ENCODE measurements around the gene RAB3D. TPM values are rescaled to one million over a fixed set of nuclear protein-coding genes. Genes with fewer than 3 reads are reported as not detected.

Gene RAB3D
- total and polyA plus RNA-seq, 5 donors from 2014 or later = 5.1 to 13.4 (median 6.5) TPM

- no peaks in the 10 kb centered on the region for H3K27me3 ChIP-seq (ENCODE audit: control insufficient read depth, insufficient read depth, low read length)
- Mint-ChIP-seq H3K4me3 (no peak overlapping the region), H3K27me3 (no peaks in the 10 kb centered on the region), H3K9me3 (no peaks in the 10 kb centered on the region), H3K27ac (no peak overlapping the region), H3K4me1 (no peaks in the 10 kb centered on the region), H3K36me3 (peaks cover 18% of the 10 kb centered on the region)
- no peak overlapping the region for H3K4me3 ChIP-seq (ENCODE audit: low read depth, low read length)
- no peak overlapping the region for H3K27ac ChIP-seq (ENCODE audit: insufficient read depth, low read length, poor library complexity, severe bottlenecking)
- H3K36me3 ChIP-seq (ENCODE audit: control insufficient read depth, insufficient read depth, low read length) = no peaks in the 10 kb centered on the region
- no peaks in the 10 kb centered on the region for H3K4me1 ChIP-seq (ENCODE audit: control insufficient read depth, insufficient read depth, low read length, poor library complexity, severe bottlenecking)
- no peak for ATAC-seq (ENCODE audit: low read depth in 2 of 2)
- H3K9me3 ChIP-seq (ENCODE audit: control insufficient read depth in 2 of 2, low read length in 2 of 2) = no peaks in the 10 kb centered on the region
- no peak for DNase-seq
Measured at GRCh38 chr19:11364296-11364904, 24.9 kb upstream of the RAB3D start.

- peaks cover 13% of the 10 kb centered on the region for H3K36me3 Mint-ChIP-seq
- no peaks in the 10 kb centered on the region for H3K27me3 ChIP-seq (ENCODE audit: control insufficient read depth, insufficient read depth, low read length)
- H3K36me3 ChIP-seq (ENCODE audit: control insufficient read depth, insufficient read depth, low read length) = no peaks in the 10 kb centered on the region
- H3K4me1 ChIP-seq (ENCODE audit: control insufficient read depth, insufficient read depth, low read length, poor library complexity, severe bottlenecking) = no peaks in the 10 kb centered on the region
- no peaks in the 10 kb centered on the region for H3K27me3 Mint-ChIP-seq
- DNase-seq (no peak), ATAC-seq (ENCODE audit: low read depth in 2 of 2) (no peak)
- H3K9me3 Mint-ChIP-seq = no peaks in the 10 kb centered on the region
- H3K4me3 Mint-ChIP-seq = no peak overlapping the region
- no peak overlapping the region for H3K4me3 ChIP-seq (ENCODE audit: low read depth, low read length)
- H3K27ac ChIP-seq (ENCODE audit: insufficient read depth, low read length, poor library complexity, severe bottlenecking) = no peak overlapping the region
- no peaks in the 10 kb centered on the region for H3K9me3 ChIP-seq (ENCODE audit: control insufficient read depth in 2 of 2, low read length in 2 of 2)
- no peaks in the 10 kb centered on the region for H3K4me1 Mint-ChIP-seq
- H3K27ac Mint-ChIP-seq = no peak overlapping the region
Measured at GRCh38 chr19:11363881-11364280, 24.4 kb upstream of the RAB3D start.

GRCh38 chr19:11361771-11362731 is 22.6 kb upstream of the RAB3D start:
- Histone ChIP-seq H3K9me3 (ENCODE audit: control insufficient read depth in 2 of 2, low read length in 2 of 2) (no peaks in the 10 kb centered on the region), H3K4me3 (ENCODE audit: low read depth, low read length) (no peak overlapping the region), H3K27ac (ENCODE audit: insufficient read depth, low read length, poor library complexity, severe bottlenecking) (no peak overlapping the region), H3K27me3 (ENCODE audit: control insufficient read depth, insufficient read depth, low read length) (no peaks in the 10 kb centered on the region), H3K4me1 (ENCODE audit: control insufficient read depth, insufficient read depth, low read length, poor library complexity, severe bottlenecking) (no peaks in the 10 kb centered on the region), H3K36me3 (ENCODE audit: control insufficient read depth, insufficient read depth, low read length) (no peaks in the 10 kb centered on the region)
- no peaks in the 10 kb centered on the region for H3K27me3 Mint-ChIP-seq
- DNase-seq (no peak), ATAC-seq (ENCODE audit: low read depth in 2 of 2) (no peak)
- no peak overlapping the region for H3K27ac Mint-ChIP-seq
- H3K4me1 Mint-ChIP-seq = peaks cover 0 to 2% (median 0%) of the 10 kb centered on the region in 4 donors
- no peaks in the 10 kb centered on the region for H3K9me3 Mint-ChIP-seq
- peaks cover 4% of the 10 kb centered on the region for H3K36me3 Mint-ChIP-seq
- H3K4me3 Mint-ChIP-seq = no peak overlapping the region

- ATAC-seq (ENCODE audit: low read depth in 2 of 2) = no peak
- Mint-ChIP-seq H3K36me3 (peaks cover 4% of the 10 kb centered on the region), H3K4me3 (no peak overlapping the region), H3K4me1 (peaks cover 0 to 7% (median 1%) of the 10 kb centered on the region in 4 donors), H3K27ac (no peak overlapping the region), H3K27me3 (no peaks in the 10 kb centered on the region), H3K9me3 (no peaks in the 10 kb centered on the region)
- no peaks in the 10 kb centered on the region for H3K27me3 ChIP-seq (ENCODE audit: control insufficient read depth, insufficient read depth, low read length)
- no peaks in the 10 kb centered on the region for H3K9me3 ChIP-seq (ENCODE audit: control insufficient read depth in 2 of 2, low read length in 2 of 2)
- no peaks in the 10 kb centered on the region for H3K4me1 ChIP-seq (ENCODE audit: control insufficient read depth, insufficient read depth, low read length, poor library complexity, severe bottlenecking)
- no peak for DNase-seq
- H3K27ac ChIP-seq (ENCODE audit: insufficient read depth, low read length, poor library complexity, severe bottlenecking) = no peak overlapping the region
- H3K36me3 ChIP-seq (ENCODE audit: control insufficient read depth, insufficient read depth, low read length) = no peaks in the 10 kb centered on the region
- H3K4me3 ChIP-seq (ENCODE audit: low read depth, low read length) = no peak overlapping the region
Measured at GRCh38 chr19:11361037-11361770, 21.7 kb upstream of the RAB3D start.

GRCh38 chr19:11359421-11359820 is 20.0 kb upstream of the RAB3D start:
- Histone ChIP-seq H3K9me3 (ENCODE audit: control insufficient read depth in 2 of 2, low read length in 2 of 2) (no peaks in the 10 kb centered on the region), H3K27ac (ENCODE audit: insufficient read depth, low read length, poor library complexity, severe bottlenecking) (no peak overlapping the region), H3K4me1 (ENCODE audit: control insufficient read depth, insufficient read depth, low read length, poor library complexity, severe bottlenecking) (peaks cover 6% of the 10 kb centered on the region), H3K4me3 (ENCODE audit: low read depth, low read length) (no peak overlapping the region), H3K36me3 (ENCODE audit: control insufficient read depth, insufficient read depth, low read length) (no peaks in the 10 kb centered on the region), H3K27me3 (ENCODE audit: control insufficient read depth, insufficient read depth, low read length) (no peaks in the 10 kb centered on the region)
- H3K27me3 Mint-ChIP-seq = no peaks in the 10 kb centered on the region
- H3K27ac Mint-ChIP-seq = peak overlapping the region in 1 of 3 donors; percentile 30
- DNase-seq = no peak
- H3K9me3 Mint-ChIP-seq = no peaks in the 10 kb centered on the region
- no peak for ATAC-seq (ENCODE audit: low read depth in 2 of 2)
- H3K4me1 Mint-ChIP-seq = peaks cover 0 to 20% (median 4%) of the 10 kb centered on the region in 4 donors
- H3K36me3 Mint-ChIP-seq = no peaks in the 10 kb centered on the region
- no peak overlapping the region for H3K4me3 Mint-ChIP-seq

GRCh38 chr19:11356676-11357550 is 17.5 kb upstream of the RAB3D start:
- peaks cover 0 to 20% (median 4%) of the 10 kb centered on the region in 4 donors for H3K4me1 Mint-ChIP-seq
- peak overlapping the region in 2 of 3 donors; percentile 69 to 90 for H3K27ac Mint-ChIP-seq

GRCh38 chr19:11356074-11356397 is 16.6 kb upstream of the RAB3D start:
- peak overlapping the region; percentile 68 for H3K4me3 ChIP-seq (ENCODE audit: low read depth, low read length)
- H3K4me1 Mint-ChIP-seq = peaks cover 0 to 20% (median 4%) of the 10 kb centered on the region in 4 donors
- H3K9me3 ChIP-seq (ENCODE audit: control insufficient read depth in 2 of 2, low read length in 2 of 2) = no peaks in the 10 kb centered on the region
- H3K27ac Mint-ChIP-seq = peak overlapping the region; percentile 83 to 94 (median 90)
- no peaks in the 10 kb centered on the region for H3K27me3 Mint-ChIP-seq
- H3K36me3 Mint-ChIP-seq = no peaks in the 10 kb centered on the region
- H3K4me3 Mint-ChIP-seq = peak overlapping the region in 3 of 4 donors; percentile 84 to 88 (median 86)
- no peak overlapping the region for H3K27ac ChIP-seq (ENCODE audit: insufficient read depth, low read length, poor library complexity, severe bottlenecking)
- H3K4me1 ChIP-seq (ENCODE audit: control insufficient read depth, insufficient read depth, low read length, poor library complexity, severe bottlenecking) = peaks cover 6% of the 10 kb centered on the region
- H3K9me3 Mint-ChIP-seq = no peaks in the 10 kb centered on the region
- ATAC-seq (ENCODE audit: low read depth in 2 of 2) = no peak
- DNase-seq = no peak
- H3K36me3 ChIP-seq (ENCODE audit: control insufficient read depth, insufficient read depth, low read length) = no peaks in the 10 kb centered on the region
- no peaks in the 10 kb centered on the region for H3K27me3 ChIP-seq (ENCODE audit: control insufficient read depth, insufficient read depth, low read length)

More at GRCh38 chr19:11356676-11357550, 17.5 kb upstream of the RAB3D start:
- Histone ChIP-seq H3K4me1 (ENCODE audit: control insufficient read depth, insufficient read depth, low read length, poor library complexity, severe bottlenecking) (peaks cover 6% of the 10 kb centered on the region), H3K36me3 (ENCODE audit: control insufficient read depth, insufficient read depth, low read length) (no peaks in the 10 kb centered on the region), H3K27ac (ENCODE audit: insufficient read depth, low read length, poor library complexity, severe bottlenecking) (no peak overlapping the region), H3K4me3 (ENCODE audit: low read depth, low read length) (no peak overlapping the region), H3K9me3 (ENCODE audit: control insufficient read depth in 2 of 2, low read length in 2 of 2) (no peaks in the 10 kb centered on the region), H3K27me3 (ENCODE audit: control insufficient read depth, insufficient read depth, low read length) (no peaks in the 10 kb centered on the region)
- Mint-ChIP-seq H3K4me3 (peak overlapping the region in 2 of 4 donors; percentile 84 to 86), H3K9me3 (no peaks in the 10 kb centered on the region), H3K27me3 (no peaks in the 10 kb centered on the region), H3K36me3 (no peaks in the 10 kb centered on the region)
- no peak for ATAC-seq (ENCODE audit: low read depth in 2 of 2)
- no peak for DNase-seq
